IMR-90 (cell line): ENCODE measurements around the gene C1orf141.

ENCODE experiments used
- BHLHE40 ChIP-seq: fragments of 150-350 bp; IDR thresholded peaks from 2 replicates; pipeline ENCODE4 v1.6.1; 2016; ENCODE audit warnings: mild to moderate bottlenecking, low read depth, low read length
- CEBPB ChIP-seq: IDR thresholded peaks from 2 replicates; pipeline ENCODE4 v1.6.1; 2012; ENCODE audit warnings: low read depth, low read length, improper control_type of control experiment
- MAFK ChIP-seq: IDR thresholded peaks from 2 replicates; pipeline ENCODE4 v1.6.1; 2012; ENCODE audit warnings: low read depth, low read length, improper control_type of control experiment
- MAZ ChIP-seq: IDR thresholded peaks from 2 replicates; pipeline ENCODE4 v1.6.1; 2012; ENCODE audit warnings: low read depth, mild to moderate bottlenecking, low read length, improper control_type of control experiment, moderate library complexity, borderline replicate concordance
- MXI1 ChIP-seq: IDR thresholded peaks from 2 replicates; pipeline ENCODE4 v1.6.1; 2012; ENCODE audit warnings: low read depth, mild to moderate bottlenecking, low read length, moderate library complexity, borderline replicate concordance
- POLR2A ChIP-seq: IDR thresholded peaks from 2 replicates; pipeline ENCODE4 v1.6.1; 2012; ENCODE audit warnings: mild to moderate bottlenecking, low read depth, low read length
- RAD21 ChIP-seq: IDR thresholded peaks from 2 replicates; pipeline ENCODE4 v1.6.1; 2012; ENCODE audit warnings: low read length, improper control_type of control experiment
- RCOR1 ChIP-seq: IDR thresholded peaks from 2 replicates; pipeline ENCODE4 v1.6.1; 2012; ENCODE audit warnings: mild to moderate bottlenecking, low read length, improper control_type of control experiment; ENCODE audit not compliant: insufficient replicate concordance
- RFX5 ChIP-seq: IDR thresholded peaks from 2 replicates; pipeline ENCODE4 v1.8.0; 2012; ENCODE audit warnings: low read depth, mild to moderate bottlenecking, low read length, moderate library complexity
- SMC3 ChIP-seq: fragments of 150-350 bp; IDR thresholded peaks from 2 replicates; pipeline ENCODE4 v1.6.1; 2016; ENCODE audit warnings: low read depth, mild to moderate bottlenecking, antibody characterized with exemption, low read length, moderate library complexity
- TF ChIP-seq, protein P1 (sequence below): conservative IDR thresholded peaks from 2 replicates; pipeline ENCODE4 v1.5.1; 2012; ENCODE audit warnings: mild to moderate bottlenecking, low read depth, low read length, improper control_type of control experiment
- TF ChIP-seq, protein P2 (sequence below): fragments of 150-350 bp; IDR thresholded peaks from 2 replicates; pipeline ENCODE4 v1.6.1; 2017; ENCODE audit warnings: mild to moderate bottlenecking, antibody characterized with exemption, low read length, low read depth
- TF ChIP-seq, protein P3 (sequence below): fragments of 150-350 bp; IDR thresholded peaks from 2 replicates; pipeline ENCODE4 v1.6.1; 2016; ENCODE audit warnings: low read depth, mild to moderate bottlenecking, low read length, moderate library complexity, borderline replicate concordance

DNA sequence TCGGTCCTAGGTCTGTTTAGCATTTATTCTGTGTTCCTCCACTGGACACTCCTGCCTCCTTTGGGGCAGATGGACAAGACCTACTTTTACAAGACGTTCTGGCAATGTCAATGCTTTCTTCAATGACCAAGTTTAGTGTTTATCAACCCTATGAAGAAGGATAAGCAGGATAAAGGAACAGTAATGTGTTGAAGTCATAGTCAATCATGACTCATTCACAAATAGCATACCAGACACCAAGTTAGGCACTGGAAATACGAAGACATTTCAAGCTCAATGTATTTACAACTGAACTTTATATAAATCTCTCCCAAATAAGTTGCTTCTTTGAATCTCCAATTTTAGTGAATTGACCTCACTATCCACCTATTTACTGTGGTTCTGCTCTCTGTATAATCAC, 76.0 kb downstream of the C1orf141 start:
- TF ChIP-seq, protein P1, sequence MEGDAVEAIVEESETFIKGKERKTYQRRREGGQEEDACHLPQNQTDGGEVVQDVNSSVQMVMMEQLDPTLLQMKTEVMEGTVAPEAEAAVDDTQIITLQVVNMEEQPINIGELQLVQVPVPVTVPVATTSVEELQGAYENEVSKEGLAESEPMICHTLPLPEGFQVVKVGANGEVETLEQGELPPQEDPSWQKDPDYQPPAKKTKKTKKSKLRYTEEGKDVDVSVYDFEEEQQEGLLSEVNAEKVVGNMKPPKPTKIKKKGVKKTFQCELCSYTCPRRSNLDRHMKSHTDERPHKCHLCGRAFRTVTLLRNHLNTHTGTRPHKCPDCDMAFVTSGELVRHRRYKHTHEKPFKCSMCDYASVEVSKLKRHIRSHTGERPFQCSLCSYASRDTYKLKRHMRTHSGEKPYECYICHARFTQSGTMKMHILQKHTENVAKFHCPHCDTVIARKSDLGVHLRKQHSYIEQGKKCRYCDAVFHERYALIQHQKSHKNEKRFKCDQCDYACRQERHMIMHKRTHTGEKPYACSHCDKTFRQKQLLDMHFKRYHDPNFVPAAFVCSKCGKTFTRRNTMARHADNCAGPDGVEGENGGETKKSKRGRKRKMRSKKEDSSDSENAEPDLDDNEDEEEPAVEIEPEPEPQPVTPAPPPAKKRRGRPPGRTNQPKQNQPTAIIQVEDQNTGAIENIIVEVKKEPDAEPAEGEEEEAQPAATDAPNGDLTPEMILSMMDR: no peak
- TF ChIP-seq POLR2A (no peak), CEBPB (no peak), MXI1 (no peak), BHLHE40 (no peak), RCOR1 (no peak), RFX5 (no peak), MAFK (no peak), RAD21 (no peak), MAZ (no peak), SMC3 (no peak)
- TF ChIP-seq, protein P2, sequence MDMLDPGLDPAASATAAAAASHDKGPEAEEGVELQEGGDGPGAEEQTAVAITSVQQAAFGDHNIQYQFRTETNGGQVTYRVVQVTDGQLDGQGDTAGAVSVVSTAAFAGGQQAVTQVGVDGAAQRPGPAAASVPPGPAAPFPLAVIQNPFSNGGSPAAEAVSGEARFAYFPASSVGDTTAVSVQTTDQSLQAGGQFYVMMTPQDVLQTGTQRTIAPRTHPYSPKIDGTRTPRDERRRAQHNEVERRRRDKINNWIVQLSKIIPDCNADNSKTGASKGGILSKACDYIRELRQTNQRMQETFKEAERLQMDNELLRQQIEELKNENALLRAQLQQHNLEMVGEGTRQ: no peak
- TF ChIP-seq, protein P3, sequence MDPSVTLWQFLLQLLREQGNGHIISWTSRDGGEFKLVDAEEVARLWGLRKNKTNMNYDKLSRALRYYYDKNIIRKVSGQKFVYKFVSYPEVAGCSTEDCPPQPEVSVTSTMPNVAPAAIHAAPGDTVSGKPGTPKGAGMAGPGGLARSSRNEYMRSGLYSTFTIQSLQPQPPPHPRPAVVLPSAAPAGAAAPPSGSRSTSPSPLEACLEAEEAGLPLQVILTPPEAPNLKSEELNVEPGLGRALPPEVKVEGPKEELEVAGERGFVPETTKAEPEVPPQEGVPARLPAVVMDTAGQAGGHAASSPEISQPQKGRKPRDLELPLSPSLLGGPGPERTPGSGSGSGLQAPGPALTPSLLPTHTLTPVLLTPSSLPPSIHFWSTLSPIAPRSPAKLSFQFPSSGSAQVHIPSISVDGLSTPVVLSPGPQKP: no peak
